ENCODE measurements around the gene CSNK1G2.

Gene CSNK1G2

GRCh38 chr19:1941146-1942077 lies at the start of gene CSNK1G2:
Gene CSNK1G2 (plus strand): TSS chr19:1941172. CDS start chr19:1969773, 28,601 bp downstream.
- DNase-seq (ENCODE audit: low spot score): no peak

DNA sequence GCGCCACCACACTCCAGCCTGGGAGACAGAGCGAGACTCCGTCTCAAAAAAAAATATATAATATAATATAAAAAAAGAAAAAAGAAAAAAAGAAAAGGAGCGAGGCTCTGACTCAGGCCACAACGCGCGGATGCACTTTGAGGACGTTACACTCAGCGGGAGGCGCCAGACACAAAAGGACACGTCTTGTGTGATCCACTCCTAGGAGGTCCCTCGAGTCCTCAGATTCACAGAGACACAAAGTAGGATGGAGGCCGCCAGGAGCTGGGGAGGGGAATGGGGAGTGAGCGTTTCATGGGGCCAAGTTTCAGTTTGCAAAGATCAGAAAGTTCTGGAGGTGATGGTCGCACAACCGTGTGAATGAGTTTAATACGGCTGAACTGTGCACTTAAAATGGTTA lies 47.2 kb upstream of the CSNK1G2 start:
- no peak for DNase-seq (ENCODE audit: low spot score)

- DNase-seq (ENCODE audit: low spot score): no peak
Measured at GRCh38 chr19:1896508-1896907, 44.5 kb upstream of the CSNK1G2 start.

DNA sequence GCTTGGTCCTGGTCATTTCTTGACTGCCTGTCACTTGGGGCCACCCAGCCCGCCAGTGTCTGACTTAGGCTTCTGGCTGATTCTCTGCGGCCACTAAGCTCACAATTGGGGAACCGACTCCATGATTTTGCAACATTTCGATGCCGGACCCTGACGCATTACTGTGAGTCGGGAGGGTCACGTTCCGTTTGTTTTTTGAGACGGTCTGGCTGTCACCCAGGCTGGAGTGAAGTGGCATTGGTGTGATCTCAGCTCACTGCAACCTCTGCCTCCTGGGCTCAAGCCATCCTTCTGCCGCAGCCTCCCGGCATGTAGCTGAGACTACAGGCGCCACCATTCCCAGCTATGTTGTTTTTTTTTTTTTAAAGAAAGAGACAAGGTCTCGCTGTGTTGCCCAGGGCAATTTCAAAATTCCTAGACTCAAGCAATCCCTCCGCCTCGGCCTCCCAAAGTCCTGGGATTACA lies 39.0 kb upstream of the CSNK1G2 start:
- DNase-seq (ENCODE audit: low spot score): no peak

DNA sequence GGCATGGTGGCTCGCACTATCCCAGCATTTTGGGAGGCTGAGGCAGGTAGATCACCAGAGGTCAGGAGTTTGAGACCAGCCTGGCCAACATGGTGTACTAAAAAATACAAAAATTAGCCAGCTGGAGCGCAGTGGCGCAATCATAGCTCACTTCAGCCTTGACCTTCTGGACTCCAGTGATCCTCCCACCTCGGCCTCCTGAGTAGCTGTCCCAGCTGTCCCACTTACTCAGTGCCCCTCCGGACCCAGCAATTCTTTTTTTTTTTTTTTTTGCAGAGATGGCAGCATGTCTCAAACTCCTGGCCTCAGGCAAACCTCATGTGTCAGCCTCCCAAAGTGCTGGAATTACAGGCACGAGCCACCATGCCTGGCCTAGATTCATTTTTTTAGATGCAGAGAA lies 38.0 kb upstream of the CSNK1G2 start:
- DNase-seq (ENCODE audit: low spot score): no peak

DNA sequence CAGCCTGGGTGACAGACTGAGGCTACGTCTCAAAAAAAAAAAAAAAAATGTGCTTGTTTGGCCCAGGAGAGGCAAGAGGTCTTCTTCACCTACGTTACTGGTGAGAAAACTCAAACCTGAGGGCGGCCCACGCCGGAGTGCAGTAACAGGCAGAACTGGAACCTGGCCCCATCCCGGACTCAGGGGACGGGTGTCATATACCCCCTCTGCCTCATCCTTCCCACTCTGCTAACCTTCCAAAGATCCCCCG lies 36.2 kb upstream of the CSNK1G2 start:
- DNase-seq (ENCODE audit: low spot score): no peak

DNA sequence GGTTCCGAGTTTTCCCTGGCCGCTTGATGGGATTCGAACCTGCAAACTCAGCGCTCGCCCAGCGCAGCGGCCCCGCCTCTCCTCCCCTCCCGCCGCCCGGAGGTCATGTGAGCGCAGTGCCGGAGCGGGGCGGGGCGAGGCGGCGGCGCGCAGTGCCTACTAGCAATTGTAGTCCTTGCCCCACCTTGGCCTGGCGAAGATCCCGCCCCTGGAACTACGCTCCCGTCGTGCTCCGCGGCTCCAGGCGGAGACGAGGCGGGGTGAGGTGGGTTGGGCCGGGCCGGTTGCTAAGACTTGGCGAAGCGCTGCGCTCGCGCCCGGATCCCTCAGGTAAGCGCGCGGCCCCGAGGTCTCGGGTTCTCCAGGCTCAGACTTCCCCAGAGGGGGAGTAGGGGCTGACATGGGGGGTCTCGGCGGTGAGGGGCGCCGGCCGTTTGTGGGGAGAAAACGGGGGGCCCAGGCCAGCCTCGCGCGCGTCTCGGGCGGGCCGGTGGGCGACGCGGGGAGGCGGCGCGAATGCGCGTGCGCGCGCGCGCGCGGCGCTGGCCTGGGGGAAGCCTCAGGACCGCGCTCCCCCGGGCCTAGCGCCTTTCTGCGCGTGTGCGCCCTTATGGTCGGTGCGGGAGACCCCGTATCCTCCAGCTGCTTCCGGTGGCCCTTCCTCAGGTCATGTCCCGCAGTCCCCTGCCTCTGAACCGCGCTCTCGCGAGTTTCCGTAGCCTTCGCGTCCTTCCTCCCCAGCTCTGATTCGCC lies 35.7 kb upstream of the CSNK1G2 start, which contains the start of the genes ADAT3 and SCAMP4:
ADAT3 (plus strand) TSS at position 290 of the 753 bp plus-strand sequence. CDS start 6,649 bp downstream, outside the sequence.
SCAMP4 (plus strand) TSS at position 290 of the 753 bp plus-strand sequence. CDS start 9,621 bp downstream, outside the sequence.
- peak; percentile 99 for DNase-seq (ENCODE audit: low spot score)

- DNase-seq (ENCODE audit: low spot score): no peak
Measured at GRCh38 chr19:1905863-1906375, 35.1 kb upstream of the CSNK1G2 start.

DNA sequence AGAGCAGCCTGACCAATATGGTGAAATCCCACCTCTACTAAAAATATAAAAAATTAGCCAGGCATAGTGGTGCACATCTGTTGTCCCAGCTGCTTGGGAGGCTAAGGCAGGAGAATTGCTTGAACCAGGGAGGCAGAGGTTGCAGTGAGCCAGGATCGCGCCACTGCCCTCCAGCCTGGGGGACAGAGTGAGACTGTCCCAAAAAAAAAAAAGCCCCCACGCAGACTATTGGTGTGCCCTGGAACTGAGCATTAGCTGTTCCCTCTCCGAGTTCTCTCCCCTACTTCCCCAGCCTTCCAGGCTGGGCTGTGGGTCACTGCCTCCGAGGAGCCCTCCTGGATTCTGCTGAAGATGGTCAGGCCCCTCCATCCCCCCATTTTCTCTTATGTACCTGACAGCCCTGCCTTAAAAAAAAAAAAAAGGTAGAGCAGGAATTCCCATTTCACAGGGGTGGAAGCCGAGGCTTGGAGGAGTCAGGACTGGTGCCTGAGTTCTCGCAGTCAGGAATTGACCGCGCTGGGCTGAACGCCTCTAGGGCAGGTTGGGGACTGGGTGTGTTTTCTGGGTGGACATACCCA lies 33.9 kb upstream of the CSNK1G2 start:
- DNase-seq (ENCODE audit: low spot score): no peak

DNA sequence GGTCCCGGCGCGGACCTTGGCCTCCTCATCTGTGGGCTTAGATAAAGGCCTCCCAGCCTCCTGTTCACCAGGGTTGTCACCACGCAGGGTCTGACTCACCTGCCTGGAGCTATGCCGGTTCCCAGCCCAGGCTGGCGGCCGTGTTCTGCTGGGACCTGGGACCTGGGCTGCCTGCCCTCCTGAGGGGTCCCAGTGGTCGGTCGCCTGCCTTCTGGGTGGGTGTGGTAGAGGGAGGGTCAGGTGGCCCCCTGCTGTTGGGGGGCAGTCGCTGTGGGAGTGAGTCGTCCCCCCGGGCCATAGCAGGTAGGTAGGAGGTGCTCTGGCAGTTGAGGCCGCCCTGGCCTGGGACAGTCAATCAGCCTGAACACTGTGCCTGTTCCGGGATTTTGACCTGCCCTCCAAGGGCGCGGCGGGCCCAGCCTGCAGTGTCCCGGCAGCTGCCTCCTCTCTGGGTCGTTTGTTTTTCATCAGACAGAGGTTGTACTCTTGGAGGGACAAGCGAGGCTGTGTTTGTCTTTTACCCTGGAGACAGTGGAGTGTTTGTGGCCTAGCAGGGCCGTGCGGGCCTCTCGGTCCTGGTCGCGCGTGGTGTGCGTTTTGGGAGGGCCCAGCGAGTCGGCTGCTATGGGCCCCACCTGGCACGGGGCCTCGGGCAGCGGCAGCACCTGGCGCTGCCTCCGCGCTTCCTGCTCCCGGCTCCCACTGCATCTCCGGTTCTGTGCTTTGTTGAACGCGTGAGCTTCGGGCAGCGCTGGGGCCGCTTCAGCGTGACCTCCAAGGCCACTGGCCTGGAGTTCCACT lies 33.2 kb upstream of the CSNK1G2 start:
- DNase-seq (ENCODE audit: low spot score): no peak

DNA sequence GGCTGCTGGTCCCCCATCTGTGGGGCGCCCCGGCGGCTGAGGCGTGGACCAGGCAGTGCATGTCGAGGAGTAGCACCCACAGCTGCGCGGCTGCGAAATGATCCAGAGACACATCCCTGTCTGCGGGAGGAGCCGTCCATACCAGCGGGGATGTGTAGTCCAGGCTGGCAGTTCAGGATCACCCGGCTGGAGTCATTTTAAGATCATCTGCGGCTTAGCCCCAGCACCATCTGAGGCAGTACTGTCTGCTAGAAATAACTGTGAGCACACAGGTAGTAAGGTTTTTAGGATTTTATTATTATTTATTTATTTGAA lies 32.7 kb upstream of the CSNK1G2 start:
- no peak for DNase-seq (ENCODE audit: low spot score)

GRCh38 chr19:1909761-1910080 lies 31.3 kb upstream of the CSNK1G2 start:
- no peak for DNase-seq (ENCODE audit: low spot score)

GRCh38 chr19:1910177-1910576 lies 30.8 kb upstream of the CSNK1G2 start:
- no peak for DNase-seq (ENCODE audit: low spot score)

DNA sequence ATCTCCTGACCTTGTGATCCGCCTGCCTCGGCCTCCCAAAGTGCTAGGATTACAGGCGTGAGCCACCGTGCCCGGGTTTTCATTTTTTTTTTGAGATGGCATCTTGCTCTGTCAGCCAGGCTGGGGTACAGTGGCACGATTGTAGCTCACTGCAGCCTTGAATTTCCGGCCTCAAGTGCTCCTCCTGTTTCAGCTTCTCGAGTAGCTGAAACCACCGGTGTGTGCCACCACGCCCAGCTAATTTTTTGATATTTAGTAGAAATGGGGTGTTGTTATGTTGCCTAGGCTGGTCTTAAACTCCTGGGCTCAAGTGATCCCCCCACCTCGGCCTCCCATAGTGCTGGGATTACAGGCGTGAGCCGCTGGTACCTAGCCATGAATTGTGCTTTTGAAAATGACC lies 29.9 kb upstream of the CSNK1G2 start:
- no peak for DNase-seq (ENCODE audit: low spot score)

- DNase-seq (ENCODE audit: low spot score): no peak
Measured at GRCh38 chr19:1911995-1912394, 29.0 kb upstream of the CSNK1G2 start.

GRCh38 chr19:1912760-1913505 lies 28.0 kb upstream of the CSNK1G2 start:
- no peak for DNase-seq (ENCODE audit: low spot score)

DNA sequence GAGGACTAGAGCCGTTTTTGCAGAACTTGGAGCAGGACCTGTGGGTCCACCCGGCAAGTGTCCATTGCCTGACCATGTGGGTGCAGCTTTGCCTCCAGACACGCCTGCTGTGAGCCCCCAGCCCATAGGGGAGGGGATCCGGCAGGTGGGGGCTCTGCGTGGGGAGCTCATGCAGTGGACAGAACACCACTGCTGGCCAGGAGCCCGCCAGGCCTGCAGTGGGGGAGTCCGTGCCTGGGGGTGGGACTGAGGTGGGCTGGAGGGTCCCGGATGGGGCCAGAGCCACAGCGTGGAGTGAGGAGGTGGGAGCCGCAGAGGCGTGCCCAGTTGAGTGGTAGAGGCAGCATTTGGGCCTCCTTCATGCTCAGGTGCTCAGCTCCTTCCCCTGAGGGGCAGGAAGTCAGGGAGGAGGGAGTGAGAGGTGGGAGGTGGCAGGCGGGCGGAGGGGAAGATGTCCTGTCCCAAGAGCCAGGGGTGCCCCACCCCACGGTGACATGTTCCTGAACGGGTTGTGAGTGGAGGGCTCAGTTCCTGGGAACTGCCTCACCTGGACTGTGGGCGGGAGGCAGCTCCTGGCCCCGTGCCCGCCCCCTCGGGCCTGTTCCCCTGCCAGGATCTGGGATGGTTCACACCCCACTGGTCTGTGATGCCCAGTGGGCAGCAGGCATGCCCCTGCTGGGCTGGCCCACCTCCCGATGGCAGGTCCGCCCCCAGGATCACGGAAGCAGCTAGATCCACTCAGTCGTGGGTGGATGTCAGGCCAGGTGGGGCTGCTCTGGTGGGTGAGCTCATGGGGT lies 27.0 kb upstream of the CSNK1G2 start:
- DNase-seq (ENCODE audit: low spot score): no peak

- no peak for DNase-seq (ENCODE audit: low spot score)
Measured at GRCh38 chr19:1914826-1915341, 26.1 kb upstream of the CSNK1G2 start.

GRCh38 chr19:1917146-1917545 lies 23.8 kb upstream of the CSNK1G2 start:
- no peak for DNase-seq (ENCODE audit: low spot score)

DNA sequence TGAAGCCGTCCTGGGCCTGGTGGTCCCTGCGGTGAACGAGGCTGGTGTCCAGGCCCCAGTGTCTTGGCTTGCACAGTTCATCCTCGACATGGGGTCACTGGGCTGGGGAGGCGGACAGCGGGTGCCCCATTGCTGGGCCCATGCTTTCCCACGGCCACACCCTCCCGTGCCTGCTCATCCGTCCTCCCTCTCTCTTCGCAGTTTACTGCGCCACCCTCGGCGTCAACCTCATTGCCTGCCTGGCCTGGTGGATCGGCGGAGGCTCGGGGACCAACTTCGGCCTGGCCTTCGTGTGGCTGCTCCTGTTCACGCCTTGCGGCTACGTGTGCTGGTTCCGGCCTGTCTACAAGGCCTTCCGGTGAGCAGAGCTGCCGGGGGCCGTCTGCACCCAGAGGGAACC lies 23.0 kb upstream of the CSNK1G2 start:
- DNase-seq (ENCODE audit: low spot score): no peak
